GM04503 (cell line): ENCODE results near the gene ATXN1.

Experiments
- DNase-seq: peaks from one replicate; pipeline ENCODE4 v3.0.0-alpha.2; 2012; ENCODE audit warnings: low read depth

Gene ATXN1

GRCh38 chr6:16437095-16437494 lies 324.2 kb downstream of the ATXN1 start:
- DNase-seq, result no peak

- no peak for DNase-seq
Measured at GRCh38 chr6:16436550-16436949, 324.7 kb downstream of the ATXN1 start.

DNA sequence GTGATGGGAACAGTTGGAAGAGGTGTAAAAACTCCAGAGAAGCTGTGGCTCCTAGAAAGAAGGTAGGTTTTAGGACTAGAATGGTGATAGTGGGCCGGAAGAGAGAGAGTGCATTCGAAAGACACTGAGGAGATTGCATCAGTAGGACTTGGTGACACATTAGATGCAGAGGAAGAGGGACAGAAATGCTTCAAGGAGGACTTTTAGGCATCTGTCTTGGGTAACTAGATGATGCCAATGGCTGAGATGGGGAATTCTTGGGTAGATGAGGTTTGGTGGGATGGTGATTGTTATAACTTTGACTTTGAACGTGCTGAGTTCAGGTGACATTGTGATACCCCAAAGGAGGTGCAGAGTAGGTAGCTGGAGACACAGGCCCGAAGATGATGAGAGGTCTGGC lies 326.4 kb downstream of the ATXN1 start:
- DNase-seq, result no peak

DNA sequence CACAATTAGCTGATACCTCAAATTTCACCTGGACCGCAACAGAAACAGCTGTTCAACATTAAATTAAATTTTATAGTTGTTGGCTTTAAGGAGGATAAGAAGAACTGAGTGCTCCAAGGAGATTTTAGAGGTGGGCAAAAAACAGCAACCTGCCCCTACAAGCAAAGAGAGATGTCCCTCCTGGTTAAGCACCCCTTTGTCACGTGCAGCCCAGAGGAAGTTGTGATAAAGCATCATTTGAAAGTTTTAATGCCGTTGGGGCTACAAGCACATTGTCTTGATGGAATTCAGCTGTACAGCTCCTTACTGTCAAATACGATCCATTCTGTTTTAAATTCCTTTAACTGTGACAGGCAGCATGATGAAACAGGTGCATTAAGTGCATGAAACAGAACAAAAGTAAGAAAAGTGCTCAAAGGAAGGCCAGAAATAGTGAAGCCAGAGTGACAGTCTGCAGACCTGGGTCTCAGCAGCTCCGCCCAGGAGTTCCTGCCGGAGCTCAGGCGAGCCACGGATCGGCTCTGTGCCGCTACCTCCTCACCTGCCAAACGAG lies 327.8 kb downstream of the ATXN1 start:
- no peak for DNase-seq

DNA sequence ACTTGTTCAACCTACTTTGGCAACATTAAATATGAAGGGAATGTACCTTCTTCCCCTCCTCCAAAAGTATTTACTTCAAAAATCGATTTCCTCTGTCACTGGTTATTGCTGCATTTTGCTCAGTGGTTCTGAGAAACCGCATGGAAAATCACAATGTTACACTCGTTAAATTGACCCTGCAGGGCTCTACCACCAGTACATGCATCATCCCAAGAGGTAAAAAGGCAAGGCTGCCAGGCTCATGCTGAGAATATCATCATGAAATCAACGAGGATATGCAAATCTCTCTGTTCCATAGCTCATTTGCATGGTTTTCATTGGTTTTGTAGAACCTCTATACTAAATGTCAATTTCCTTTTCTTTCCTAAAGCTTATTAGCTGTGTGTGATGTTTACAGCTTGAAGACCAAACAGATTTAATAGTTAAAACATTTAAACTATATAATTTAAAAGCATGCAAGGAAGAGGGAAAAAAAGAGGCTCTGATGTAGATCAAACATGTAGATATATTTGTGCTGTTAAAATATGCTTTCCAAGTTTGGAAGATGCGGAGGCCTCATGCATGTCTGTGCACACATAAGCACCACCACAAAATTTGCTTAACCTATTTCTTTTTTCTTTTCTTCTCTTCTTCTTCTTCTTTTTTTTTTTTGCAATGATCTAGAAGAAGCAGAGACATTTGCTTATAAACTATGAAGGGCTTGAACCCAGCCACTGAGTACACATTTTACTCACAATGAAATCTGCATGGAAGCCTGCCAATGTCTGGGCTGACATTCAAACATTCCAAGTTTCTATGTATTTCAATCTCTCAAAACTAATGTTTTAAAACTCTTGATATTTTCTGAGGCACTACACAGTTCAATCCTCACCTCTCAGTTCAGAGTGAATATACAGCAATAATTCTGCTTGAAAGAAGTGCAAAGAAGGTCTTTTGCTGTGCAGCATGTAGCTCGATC lies 328.9 kb downstream of the ATXN1 start:
- DNase-seq, result no peak

- no peak for DNase-seq
Measured at GRCh38 chr6:16431106-16431505, 330.2 kb downstream of the ATXN1 start.

DNA sequence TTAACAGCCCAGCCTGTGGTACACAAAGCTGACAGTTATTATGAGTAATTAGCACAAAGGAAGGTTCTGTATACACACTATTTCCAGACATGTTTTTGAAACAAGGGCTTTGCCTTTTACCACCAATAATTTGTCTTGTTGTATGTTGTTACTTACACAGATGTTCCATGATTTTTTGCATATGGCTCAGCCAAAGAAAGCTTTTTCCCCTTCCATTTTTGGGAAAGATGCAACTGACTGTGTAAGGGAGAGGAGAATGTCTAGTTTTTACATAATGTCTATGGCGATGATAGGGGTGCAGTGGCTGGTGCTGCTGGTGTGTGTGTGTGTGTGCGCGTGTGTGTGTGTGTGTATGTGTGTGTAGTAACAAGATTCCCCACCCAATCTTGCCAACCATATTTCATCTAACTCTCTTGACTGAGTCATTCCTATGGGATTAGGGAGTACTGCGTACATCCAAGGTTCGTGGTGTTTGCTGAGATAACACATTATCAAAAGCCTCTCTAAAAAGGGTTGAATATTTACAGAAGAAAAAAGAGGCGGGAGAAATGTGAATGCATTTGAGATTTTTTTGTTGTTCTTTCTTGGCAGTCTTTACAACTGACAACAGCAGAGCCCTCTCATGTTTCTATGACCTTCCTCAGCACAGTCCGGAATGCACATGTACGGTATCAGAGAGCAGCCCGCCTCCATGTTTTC lies 330.7 kb downstream of the ATXN1 start:
- no peak for DNase-seq

GRCh38 chr6:16429669-16430068 lies 331.6 kb downstream of the ATXN1 start:
- no peak for DNase-seq

DNA sequence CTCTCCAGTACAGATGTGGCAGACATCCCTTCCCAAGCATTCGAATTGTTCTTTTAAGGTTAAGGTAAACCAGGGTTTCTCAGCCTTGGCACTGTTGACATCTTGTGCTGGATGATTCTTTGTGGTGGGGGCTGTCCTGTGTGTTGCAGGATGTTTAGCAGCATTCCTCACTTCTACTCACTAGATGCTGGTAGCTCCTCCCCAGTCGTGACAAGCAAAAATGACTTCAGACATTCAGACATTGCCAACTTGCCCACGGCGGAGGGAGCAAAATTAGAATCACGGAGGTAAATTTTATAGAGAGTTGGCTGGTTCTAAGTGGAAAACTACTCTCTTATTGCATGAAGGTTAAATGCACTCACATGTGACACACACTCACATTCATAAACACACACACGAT lies 334.1 kb downstream of the ATXN1 start:
- no peak for DNase-seq

- no peak for DNase-seq
Measured at GRCh38 chr6:16425881-16426615, 335.2 kb downstream of the ATXN1 start.

DNA sequence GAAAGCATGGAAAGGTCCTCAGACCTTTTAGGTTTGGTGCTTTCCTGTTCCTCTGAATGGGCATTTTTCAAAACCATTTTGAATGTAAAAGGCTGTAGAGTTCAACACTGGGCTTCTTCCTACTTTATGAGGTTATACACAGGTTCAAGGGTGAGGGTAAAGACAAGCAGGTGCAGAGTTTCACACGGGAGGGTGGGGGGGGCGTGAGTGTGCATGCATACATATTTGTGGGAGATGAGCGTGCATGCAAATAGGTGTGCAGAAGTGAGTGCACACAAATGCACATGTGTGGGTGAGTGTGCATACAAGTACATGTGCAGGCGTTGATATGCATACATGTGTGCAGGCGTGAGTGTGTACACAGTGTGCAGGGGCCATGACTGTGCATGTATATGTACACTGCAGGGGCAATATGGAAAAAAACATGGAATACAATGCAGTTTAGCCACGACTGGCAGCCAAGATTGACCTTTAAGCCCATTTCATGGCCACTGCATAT lies 339.7 kb downstream of the ATXN1 start:
- no peak for DNase-seq

- peak; percentile 82 for DNase-seq
Measured at GRCh38 chr6:16420715-16421461, 340.4 kb downstream of the ATXN1 start.

DNA sequence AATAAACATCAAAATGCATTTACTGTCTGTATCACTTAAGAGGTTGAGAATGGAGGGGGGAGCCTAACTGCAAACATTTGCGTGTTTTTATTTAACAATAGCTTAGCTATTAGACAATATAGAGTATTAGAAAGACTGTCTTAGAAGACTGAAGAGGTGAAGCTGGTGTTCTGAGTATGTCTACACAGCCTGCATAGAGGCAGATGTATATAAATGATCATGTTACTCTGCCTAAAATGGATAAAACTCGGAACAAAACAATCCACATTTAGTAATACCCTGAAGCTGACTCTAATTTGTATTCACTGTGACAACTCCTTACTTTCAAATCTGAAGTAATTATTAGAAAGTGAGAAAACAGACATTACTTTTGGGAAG lies 340.9 kb downstream of the ATXN1 start:
- DNase-seq, result no peak

DNA sequence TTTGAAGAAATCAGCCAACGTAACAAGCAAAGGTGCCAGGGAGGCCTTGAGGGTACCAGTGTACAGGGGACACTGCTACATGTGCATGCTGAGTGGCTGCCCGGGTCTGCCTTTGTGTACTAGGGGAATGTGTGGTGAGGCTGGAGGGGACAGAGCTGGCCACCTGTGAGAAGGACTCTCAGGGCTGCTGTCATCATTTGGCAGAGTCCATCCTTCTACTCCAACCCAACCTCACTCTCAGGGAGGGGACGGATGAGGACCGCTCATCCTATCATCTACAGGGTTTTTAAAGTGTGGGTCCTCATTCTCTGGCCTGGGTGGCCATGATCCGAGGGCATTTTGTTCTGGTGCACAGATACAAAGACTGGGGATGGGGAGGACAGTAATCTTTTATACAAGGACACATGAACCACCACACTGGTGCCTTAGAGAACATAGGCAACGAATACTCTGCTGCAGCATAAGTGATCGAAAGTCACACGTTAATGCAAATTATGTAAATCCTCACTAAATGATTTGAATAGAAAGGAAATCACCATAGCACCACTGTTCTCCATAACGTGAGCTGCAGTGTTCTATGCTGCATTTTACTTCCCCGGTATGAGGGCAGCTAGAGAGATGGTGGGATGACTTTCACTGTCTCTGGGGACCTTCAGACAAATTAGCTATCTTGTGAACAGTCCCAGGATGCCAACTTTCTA lies 341.5 kb downstream of the ATXN1 start:
- DNase-seq, result no peak

- no peak for DNase-seq
Measured at GRCh38 chr6:16418151-16418550, 343.1 kb downstream of the ATXN1 start.

DNA sequence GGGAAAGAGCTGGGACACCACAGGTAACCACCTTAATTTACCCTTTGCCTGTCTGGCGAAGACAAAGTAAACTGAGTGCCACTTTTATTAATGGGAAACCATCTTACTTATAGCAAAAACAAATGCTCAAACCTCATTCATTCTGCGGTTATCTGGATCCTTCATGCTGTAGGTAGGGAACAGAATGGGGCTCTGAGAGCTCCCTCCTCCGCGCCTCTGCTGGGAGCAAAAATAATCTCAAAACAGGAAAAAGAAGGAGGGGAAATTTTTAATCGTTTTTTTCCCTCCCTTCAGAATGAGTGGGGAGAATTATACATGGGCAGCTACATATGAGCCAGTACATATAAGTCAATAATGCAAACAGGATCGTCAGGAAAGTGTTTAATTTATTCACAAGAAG lies 345.6 kb downstream of the ATXN1 start:
- no peak for DNase-seq

DNA sequence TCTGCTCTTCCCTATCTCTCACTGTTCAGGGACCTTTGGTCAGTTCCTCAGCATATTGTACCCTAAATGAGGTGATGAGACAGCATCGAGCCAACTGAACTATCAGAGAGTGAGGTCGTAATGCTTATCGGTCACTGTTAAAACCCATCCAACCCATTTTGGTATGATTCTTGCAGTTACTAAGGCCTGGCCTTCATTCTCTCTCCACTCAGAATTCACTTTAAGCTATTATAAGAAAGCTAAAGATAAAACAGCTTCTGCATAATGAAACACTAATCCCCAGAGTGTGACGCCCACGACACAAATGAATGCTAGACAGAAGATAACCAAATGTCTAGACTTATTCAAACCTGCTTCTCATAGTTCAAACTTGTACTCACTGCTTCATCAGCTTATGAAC lies 347.1 kb downstream of the ATXN1 start:
- DNase-seq, result no peak

- no peak for DNase-seq
Measured at GRCh38 chr6:16413399-16413798, 347.9 kb downstream of the ATXN1 start.

DNA sequence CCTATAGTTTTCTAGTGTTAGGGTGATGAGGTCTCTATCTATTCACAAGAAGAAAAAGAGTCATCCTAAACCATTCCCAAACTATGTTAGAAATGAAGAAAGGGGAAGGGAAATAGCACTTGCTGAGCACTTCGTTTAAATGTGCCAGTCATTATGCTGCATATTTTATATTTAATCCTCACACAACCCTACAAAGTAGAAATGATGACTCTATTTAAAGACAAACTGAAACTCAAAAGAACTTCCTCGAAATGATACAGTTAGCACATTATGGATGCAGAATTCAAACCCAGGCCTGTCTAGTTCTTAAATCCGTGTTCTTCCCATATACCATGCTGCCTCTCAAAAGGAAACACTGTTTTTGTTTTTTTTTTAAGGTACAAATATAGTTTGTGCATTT lies 348.3 kb downstream of the ATXN1 start:
- DNase-seq, result no peak

DNA sequence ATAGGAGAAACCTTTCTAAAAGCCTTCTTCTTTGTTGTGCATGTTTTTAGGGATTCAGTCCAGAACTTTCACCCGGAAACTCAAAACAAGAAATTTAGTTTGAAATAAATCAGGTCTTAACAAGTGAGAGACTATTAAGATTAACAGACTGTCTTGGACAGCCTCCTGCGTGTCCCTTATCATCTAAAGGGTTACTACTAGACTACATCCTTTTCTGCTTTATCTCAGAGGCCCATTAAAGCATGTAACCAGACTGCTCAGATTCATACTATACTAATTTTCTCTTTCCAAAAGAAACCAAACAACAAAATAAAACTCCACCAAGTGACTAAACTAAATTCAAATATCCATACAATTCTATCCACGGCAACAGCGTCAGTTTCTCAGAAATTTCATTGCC lies 349.1 kb downstream of the ATXN1 start:
- DNase-seq, result no peak
